Osteocyte (in vitro differentiated cells): ENCODE measurements around the gene UBAC1. TPM values are rescaled to one million over a fixed set of nuclear protein-coding genes. Genes with fewer than 3 reads are reported as not detected.
"Not testable (repeated sequence)": the region's sequence is repeated elsewhere in the genome, so short reads cannot be mapped to it uniquely, and the experiment has no call there.

Experiments used
- DNase-seq: peaks from one replicate; pipeline ENCODE4 v3.0.0; 2021; ENCODE audit warnings: mixed read lengths; ENCODE audit not compliant: unreplicated experiment; ENCODE audit errors: extremely low spot score
- H3K27ac Mint-ChIP-seq: one replicate; pipeline ENCODE4 v1.8.0; 2021; ENCODE audit warnings: mild to moderate bottlenecking, mixed read lengths; ENCODE audit not compliant: unreplicated experiment
- H3K27me3 Mint-ChIP-seq: one replicate; pipeline ENCODE4 v1.8.0; 2021; ENCODE audit warnings: mixed read lengths; ENCODE audit not compliant: unreplicated experiment
- H3K36me3 Mint-ChIP-seq: one replicate; pipeline ENCODE4 v1.8.0; 2021; ENCODE audit warnings: mixed read lengths; ENCODE audit not compliant: unreplicated experiment
- H3K4me1 Mint-ChIP-seq: one replicate; pipeline ENCODE4 v1.8.0; 2021; ENCODE audit warnings: mixed read lengths; ENCODE audit not compliant: unreplicated experiment
- H3K4me3 Mint-ChIP-seq: one replicate; pipeline ENCODE4 v1.8.0; 2021; ENCODE audit warnings: mild to moderate bottlenecking, moderate library complexity, mixed read lengths; ENCODE audit not compliant: unreplicated experiment
- H3K9me3 Mint-ChIP-seq: one replicate; pipeline ENCODE4 v1.8.0; 2021; ENCODE audit warnings: mixed read lengths; ENCODE audit not compliant: unreplicated experiment
- CTCF ChIP-seq: fragments of 200-600 bp; sonication (generic); IDR thresholded peaks from 2 replicates; pipeline ENCODE4 v1.5.0; 2021; ENCODE audit warnings: antibody characterized with exemption, mild to moderate bottlenecking, moderate library complexity
- total RNA-seq: library from RNA; stranded (reverse); gene quantifications from 2 replicates; pipeline ENCODE4 v1.2.1, GENCODE V29; 2021

Gene UBAC1
- total RNA-seq, 1 donor from 2014 or later, result 38.9 TPM

- no peaks in the 10 kb centered on the region for H3K4me1 Mint-ChIP-seq
- H3K27ac Mint-ChIP-seq, result no peak overlapping the region
- peaks cover 34% of the 10 kb centered on the region for H3K36me3 Mint-ChIP-seq
- peaks cover 23% of the 10 kb centered on the region for H3K9me3 Mint-ChIP-seq
- no peaks in the 10 kb centered on the region for H3K27me3 Mint-ChIP-seq
- TF ChIP-seq CTCF, result no peak
- H3K4me3 Mint-ChIP-seq, result no peak overlapping the region
- DNase-seq, result no peak
Measured at GRCh38 chr9:135919318-135919890, 41.8 kb downstream of the UBAC1 start.

- H3K27me3 Mint-ChIP-seq, H3K27ac Mint-ChIP-seq, DNase-seq, H3K4me1 Mint-ChIP-seq, H3K4me3 Mint-ChIP-seq: not testable (repeated sequence)
- Mint-ChIP-seq H3K36me3 (peaks cover 53% of the 10 kb centered on the region), H3K9me3 (peaks cover 37% of the 10 kb centered on the region)
Measured at GRCh38 chr9:135916227-135916626, 44.9 kb downstream of the UBAC1 start.

- Mint-ChIP-seq H3K4me1 (peaks cover 7% of the 10 kb centered on the region), H3K27me3 (no peaks in the 10 kb centered on the region), H3K27ac (no peak overlapping the region), H3K9me3 (peaks cover 44% of the 10 kb centered on the region), H3K36me3 (peaks cover 66% of the 10 kb centered on the region), H3K4me3 (no peak overlapping the region)
- no peak for TF ChIP-seq CTCF
- no peak for DNase-seq
Measured at GRCh38 chr9:135914921-135915320, 46.3 kb downstream of the UBAC1 start.

- Mint-ChIP-seq H3K4me1 (peaks cover 21% of the 10 kb centered on the region), H3K9me3 (peaks cover 29% of the 10 kb centered on the region), H3K36me3 (peaks cover 51% of the 10 kb centered on the region)
- DNase-seq, H3K4me3 Mint-ChIP-seq, H3K27ac Mint-ChIP-seq, H3K27me3 Mint-ChIP-seq: not testable (repeated sequence)
Measured at GRCh38 chr9:135911233-135911632, 49.9 kb downstream of the UBAC1 start.

- no peak overlapping the region for H3K4me3 Mint-ChIP-seq
- peaks cover 46% of the 10 kb centered on the region for H3K36me3 Mint-ChIP-seq
- peaks cover 24% of the 10 kb centered on the region for H3K4me1 Mint-ChIP-seq
- no peak for DNase-seq
- no peak overlapping the region for H3K27ac Mint-ChIP-seq
- H3K9me3 Mint-ChIP-seq, result peaks cover 25% of the 10 kb centered on the region
- TF ChIP-seq CTCF, result no peak
- no peaks in the 10 kb centered on the region for H3K27me3 Mint-ChIP-seq
Measured at GRCh38 chr9:135910757-135911156, 50.4 kb downstream of the UBAC1 start.

- Mint-ChIP-seq H3K4me1 (peaks cover 30% of the 10 kb centered on the region), H3K4me3 (no peak overlapping the region), H3K9me3 (peaks cover 21% of the 10 kb centered on the region)
Measured at GRCh38 chr9:135910216-135910615, 51.0 kb downstream of the UBAC1 start.

More at GRCh38 chr9:135910216-135910615, 51.0 kb downstream of the UBAC1 start:
- peaks cover 41% of the 10 kb centered on the region for H3K36me3 Mint-ChIP-seq
- H3K27ac Mint-ChIP-seq, result no peak overlapping the region
- no peaks in the 10 kb centered on the region for H3K27me3 Mint-ChIP-seq
- no peak for TF ChIP-seq CTCF
- no peak for DNase-seq
